HEK293 (cell line): ENCODE data around the gene IGLL1.

Experiments used
- CTCF ChIA-PET: fragments of 350-600 bp; formaldehyde crosslinking; extraction: SDS; loops from one replicate; lab custom pipeline; 2021; ENCODE audit warnings: antibody characterized with exemption; lab: Yijun Ruan, JAX
- POLR2A ChIA-PET: fragments of 300-600 bp; formaldehyde crosslinking; extraction: SDS; loops from one replicate; lab custom pipeline; 2020; ENCODE audit warnings: antibody characterized with exemption, inconsistent platforms; lab: Yijun Ruan, JAX
- H3K27ac ChIP-seq: fragments of 200-500 bp; sonication (Bioruptor generic); 2 replicates; pipeline ENCODE4 v1.5.1; 2014; ENCODE audit warnings: low read depth, low read length, control low read depth, inconsistent platforms; ENCODE audit errors: extremely low read depth
- H3K36me3 ChIP-seq, 2 experiments: fragments of 200-500 bp in 1 of 2; sonication (Bioruptor generic) in 1 of 2; 1 replicate in 1 of 2; 2 replicates in 1 of 2; pipeline ENCODE4 v1.5.1; 2014 to 2017; ENCODE audit warnings: inconsistent platforms in 2 of 2, low read length in 2 of 2; ENCODE audit not compliant: control insufficient read depth in 2 of 2, insufficient read depth in 1 of 2
- H3K4me1 ChIP-seq: fragments of 200-500 bp; sonication (Bioruptor generic); 2 replicates; pipeline ENCODE4 v1.5.1; 2014; ENCODE audit warnings: mild to moderate bottlenecking, low read length, inconsistent platforms; ENCODE audit not compliant: control insufficient read depth, insufficient read depth
- H3K4me3 ChIP-seq: 2 replicates; pipeline ENCODE4 v1.5.1; 2011; ENCODE audit warnings: low read depth, mild to moderate bottlenecking, control low read depth, low read length, moderate library complexity
- H3K9me3 ChIP-seq: fragments of 200-500 bp; sonication (Bioruptor generic); 2 replicates; pipeline ENCODE4 v1.5.1; 2014; ENCODE audit warnings: low read depth, low read length, inconsistent platforms; ENCODE audit not compliant: control insufficient read depth, insufficient read depth
- EGR2 ChIP-seq: fragments of 450-650 bp; formaldehyde crosslinking; IDR thresholded peaks from 2 replicates; pipeline ENCODE4 v1.5.1; 2016; ENCODE audit warnings: low read depth, missing biosample characterization, missing genetic modification characterization
- GLI2 ChIP-seq: fragments of 450-650 bp; formaldehyde crosslinking; IDR thresholded peaks from 2 replicates; pipeline ENCODE4; 2017; ENCODE audit warnings: missing biosample characterization, missing genetic modification characterization, low read depth, borderline replicate concordance
- REPIN1 ChIP-seq: fragments of 450-650 bp; formaldehyde crosslinking; IDR thresholded peaks from 2 replicates; pipeline ENCODE4 v1.5.1; 2017; ENCODE audit warnings: missing biosample characterization, missing genetic modification characterization, low read depth
- SALL2 ChIP-seq: fragments of 450-650 bp; formaldehyde crosslinking; IDR thresholded peaks from 2 replicates; pipeline ENCODE4 v1.5.0; 2017; ENCODE audit warnings: missing biosample characterization, mild to moderate bottlenecking, missing genetic modification characterization, borderline replicate concordance
- YY2 ChIP-seq: fragments of 450-650 bp; formaldehyde crosslinking; IDR thresholded peaks from 2 replicates; pipeline ENCODE4 v1.5.1; 2016; ENCODE audit warnings: missing biosample characterization, missing genetic modification characterization
- ZBTB17 ChIP-seq: fragments of 450-650 bp; formaldehyde crosslinking; IDR thresholded peaks from 2 replicates; pipeline ENCODE4 v1.5.1; 2016; ENCODE audit warnings: missing biosample characterization, missing genetic modification characterization
- ZBTB20 ChIP-seq: fragments of 450-650 bp; formaldehyde crosslinking; IDR thresholded peaks from 2 replicates; pipeline ENCODE4 v1.5.1; 2016; ENCODE audit warnings: missing biosample characterization, missing genetic modification characterization
- ZFHX2 ChIP-seq: fragments of 450-650 bp; formaldehyde crosslinking; conservative IDR thresholded peaks from 2 replicates; pipeline ENCODE4 v1.5.1; 2016; ENCODE audit warnings: missing biosample characterization, missing genetic modification characterization
- ZFP3 ChIP-seq: fragments of 450-650 bp; formaldehyde crosslinking; IDR thresholded peaks from 2 replicates; pipeline ENCODE4 v1.5.1; 2016; ENCODE audit warnings: low read depth, missing biosample characterization, missing genetic modification characterization
- ZNF121 ChIP-seq: fragments of 450-650 bp; formaldehyde crosslinking; IDR thresholded peaks from 2 replicates; pipeline ENCODE4 v1.5.1; 2016; ENCODE audit warnings: missing biosample characterization, missing genetic modification characterization
- ZNF148 ChIP-seq: fragments of 450-650 bp; formaldehyde crosslinking; IDR thresholded peaks from 2 replicates; pipeline ENCODE4 v1.5.0; 2017; ENCODE audit warnings: missing biosample characterization, missing genetic modification characterization, borderline replicate concordance
- ZNF214 ChIP-seq: fragments of 450-650 bp; formaldehyde crosslinking; IDR thresholded peaks from 2 replicates; pipeline ENCODE4 v1.5.1; 2017; ENCODE audit warnings: missing biosample characterization, mild to moderate bottlenecking, missing genetic modification characterization, borderline replicate concordance
- ZNF248 ChIP-seq: fragments of 450-650 bp; formaldehyde crosslinking; IDR thresholded peaks from 2 replicates; pipeline ENCODE4 v1.5.1; 2017; ENCODE audit warnings: missing biosample characterization, missing genetic modification characterization
- ZNF366 ChIP-seq: fragments of 450-650 bp; formaldehyde crosslinking; conservative IDR thresholded peaks from 2 replicates; pipeline ENCODE4 v1.5.1; 2016; ENCODE audit warnings: missing biosample characterization, missing genetic modification characterization
- ZNF473 ChIP-seq: fragments of 450-650 bp; formaldehyde crosslinking; IDR thresholded peaks from 2 replicates; pipeline ENCODE4 v1.5.1; 2017; ENCODE audit warnings: missing biosample characterization, missing genetic modification characterization
- ZNF707 ChIP-seq: fragments of 450-650 bp; formaldehyde crosslinking; IDR thresholded peaks from 2 replicates; pipeline ENCODE4 v1.5.1; 2016; ENCODE audit warnings: missing biosample characterization, missing genetic modification characterization
- ZNF76 ChIP-seq: fragments of 450-650 bp; formaldehyde crosslinking; IDR thresholded peaks from 2 replicates; pipeline ENCODE4; 2016; ENCODE audit warnings: low read depth, missing biosample characterization, missing genetic modification characterization, borderline replicate concordance
- ZNF792 ChIP-seq: fragments of 450-650 bp; formaldehyde crosslinking; IDR thresholded peaks from 2 replicates; pipeline ENCODE4 v1.5.1; 2016; ENCODE audit warnings: missing biosample characterization, missing genetic modification characterization
- ZNF830 ChIP-seq: fragments of 450-650 bp; IDR thresholded peaks from 2 replicates; pipeline ENCODE4 v1.5.0; 2018; ENCODE audit warnings: missing biosample characterization, missing genetic modification characterization, low read depth, mild to moderate bottlenecking, moderate library complexity
- ZNF837 ChIP-seq: fragments of 450-650 bp; formaldehyde crosslinking; IDR thresholded peaks from 2 replicates; pipeline ENCODE4 v1.5.1; 2016; ENCODE audit warnings: missing biosample characterization, missing genetic modification characterization
- TF ChIP-seq, protein P1 (sequence below): fragments of 450-650 bp; formaldehyde crosslinking; IDR thresholded peaks from 2 replicates; pipeline ENCODE4 v1.5.1; 2016; ENCODE audit warnings: missing biosample characterization, missing genetic modification characterization

IGLL1 gene

DNA sequence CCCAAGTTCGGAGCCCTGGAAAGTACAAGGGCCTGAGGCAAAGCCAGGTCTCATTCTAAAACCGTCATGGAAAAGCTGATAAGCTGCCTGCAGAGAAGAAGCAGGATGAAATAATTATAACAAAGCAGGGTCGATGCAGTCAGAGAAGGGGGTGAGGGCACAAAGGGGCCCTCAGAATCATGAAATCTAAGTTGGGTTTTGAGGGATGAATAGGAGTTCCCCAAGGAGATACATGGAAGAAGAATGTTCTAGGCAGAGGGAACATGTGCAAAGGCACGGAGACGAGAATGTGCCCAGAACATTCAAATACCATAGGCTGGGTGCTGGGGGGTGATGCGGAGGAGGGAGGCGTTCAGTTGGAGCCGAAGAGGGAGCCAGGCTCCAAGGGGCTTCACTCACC, 25.0 kb downstream of the IGLL1 start:
- TF ChIP-seq ZNF473 (tag by site-specific recombination) (no peak), ZBTB20 (tag by site-specific recombination) (no peak), ZNF121 (no peak), ZFP3 (peak; percentile 86)
- no peaks in the 10 kb centered on the region for H3K9me3 ChIP-seq
- H3K27ac ChIP-seq: no peak overlapping the region
- H3K4me3 ChIP-seq: no peak overlapping the region
- ChIA-PET CTCF (interaction anchor here (1.3 kb wide), 1 partner anchor 36 kb away, joined by 5 read pairs; no protein-coding TSS in a partner anchor), POLR2A (no interaction called here)
- no peaks in the 10 kb centered on the region for H3K36me3 ChIP-seq
- no peaks in the 10 kb centered on the region for H3K4me1 ChIP-seq

DNA sequence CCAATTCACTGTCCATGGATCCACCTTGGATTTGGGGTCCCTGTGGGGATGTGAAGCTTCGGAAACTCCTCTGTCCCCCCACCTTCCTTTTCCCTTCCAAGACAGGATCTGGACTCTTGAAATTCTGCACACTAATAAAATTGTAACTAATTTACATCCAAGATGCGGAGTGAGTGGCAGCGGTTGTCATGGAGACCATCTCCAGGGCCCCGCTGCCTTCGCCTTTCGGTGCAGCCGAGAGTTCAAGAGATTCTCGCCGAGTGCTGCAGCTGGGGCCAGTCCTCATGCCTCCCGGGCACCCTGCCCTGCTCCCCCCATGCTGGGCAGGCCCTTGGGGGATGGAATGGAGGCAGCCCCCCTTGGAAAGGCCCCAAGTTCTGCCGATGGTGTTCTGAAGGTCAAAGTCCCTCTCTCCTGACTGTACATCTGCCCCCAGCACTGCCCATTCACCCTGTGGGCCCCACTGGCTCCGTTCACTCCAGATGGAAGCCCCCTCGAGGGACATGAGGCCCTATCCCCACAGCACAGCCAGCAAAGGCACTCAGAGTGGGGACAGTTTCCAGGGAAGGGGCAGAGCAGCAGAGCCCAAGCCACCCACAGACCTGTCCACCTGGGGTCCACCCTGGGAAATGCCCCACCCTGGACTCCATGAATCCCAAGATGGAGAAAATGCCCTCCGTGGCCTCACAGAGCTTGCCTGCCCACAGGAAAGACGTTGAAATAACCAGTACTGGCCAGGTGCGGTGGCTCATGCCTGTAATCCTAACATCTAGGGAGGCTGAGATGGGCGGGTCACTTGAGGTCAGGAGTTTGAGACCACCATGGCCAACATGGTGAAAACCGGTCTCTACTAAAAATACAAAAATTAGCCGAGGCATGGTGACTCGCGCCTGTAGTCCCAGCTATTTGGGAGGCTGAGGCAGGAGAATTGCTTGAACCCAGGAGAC, 25.9 kb downstream of the IGLL1 start:
- ChIA-PET POLR2A (no interaction called here), CTCF (interaction anchor here (1.3 kb wide), 1 partner anchor 37 kb away, joined by 5 read pairs; no protein-coding TSS in a partner anchor)
- TF ChIP-seq ZNF148 (tag by site-specific recombination): no peak
- no peak for TF ChIP-seq REPIN1
- Histone ChIP-seq H3K36me3 (no peaks in the 10 kb centered on the region), H3K4me1 (no peaks in the 10 kb centered on the region), H3K27ac (no peak overlapping the region), H3K9me3 (no peaks in the 10 kb centered on the region), H3K4me3 (no peak overlapping the region)

- ChIA-PET CTCF (interaction anchor here (0.7 kb wide), 1 partner anchor 296 kb away, joined by 3 read pairs; no protein-coding TSS in a partner anchor), POLR2A (no interaction called here)
- no peak overlapping the region for H3K27ac ChIP-seq
- no peaks in the 10 kb centered on the region for H3K9me3 ChIP-seq
- no peak overlapping the region for H3K4me3 ChIP-seq
- TF ChIP-seq ZFHX2 (tag by site-specific recombination) (no peak), SALL2 (tag by site-specific recombination) (no peak), ZNF214 (tag by site-specific recombination) (no peak)
- no peaks in the 10 kb centered on the region for H3K36me3 ChIP-seq
- H3K4me1 ChIP-seq: no peaks in the 10 kb centered on the region
Observed at GRCh38 chr22:23553438-23553837, 26.7 kb downstream of the IGLL1 start.

GRCh38 chr22:23552573-23552972, 27.5 kb downstream of the IGLL1 start:
- CTCF ChIA-PET: no interaction called here
- Histone ChIP-seq H3K4me1 (no peaks in the 10 kb centered on the region), H3K27ac (no peak overlapping the region), H3K36me3 (no peaks in the 10 kb centered on the region)
- POLR2A ChIA-PET: no interaction called here
- TF ChIP-seq SALL2 (tag by site-specific recombination): 0 out of 2 replicates have a peak, but pooled peaks have one; percentile 5
- peak; percentile 100 for TF ChIP-seq ZBTB17 (tag by site-specific recombination)
- TF ChIP-seq YY2 (tag by site-specific recombination): 0 out of 2 replicates have a peak, but pooled peaks have one; percentile 22
- TF ChIP-seq ZNF707 (tag by site-specific recombination): 0 out of 2 replicates have a peak, but pooled peaks have one; percentile 8
- no peak for TF ChIP-seq EGR2 (tag by site-specific recombination)
- peak; percentile 88 for TF ChIP-seq ZNF366 (tag by site-specific recombination)
- no peak for TF ChIP-seq ZNF837
- TF ChIP-seq, protein P1, sequence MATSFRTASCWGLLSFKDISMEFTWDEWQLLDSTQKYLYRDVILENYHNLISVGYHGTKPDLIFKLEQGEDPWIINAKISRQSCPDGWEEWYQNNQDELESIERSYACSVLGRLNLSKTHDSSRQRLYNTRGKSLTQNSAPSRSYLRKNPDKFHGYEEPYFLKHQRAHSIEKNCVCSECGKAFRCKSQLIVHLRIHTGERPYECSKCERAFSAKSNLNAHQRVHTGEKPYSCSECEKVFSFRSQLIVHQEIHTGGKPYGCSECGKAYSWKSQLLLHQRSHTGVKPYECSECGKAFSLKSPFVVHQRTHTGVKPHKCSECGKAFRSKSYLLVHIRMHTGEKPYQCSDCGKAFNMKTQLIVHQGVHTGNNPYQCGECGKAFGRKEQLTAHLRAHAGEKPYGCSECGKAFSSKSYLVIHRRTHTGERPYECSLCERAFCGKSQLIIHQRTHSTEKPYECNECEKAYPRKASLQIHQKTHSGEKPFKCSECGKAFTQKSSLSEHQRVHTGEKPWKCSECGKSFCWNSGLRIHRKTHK (tag by site-specific recombination): no peak
- no peak for TF ChIP-seq ZNF76 (tag by site-specific recombination)
- TF ChIP-seq ZNF792: no peak
- no peak for TF ChIP-seq GLI2
- 0 out of 2 replicates have a peak, but pooled peaks have one; percentile 23 for TF ChIP-seq ZNF248 (tag by site-specific recombination)
- TF ChIP-seq ZNF830 (tag by site-specific recombination): no peak
- TF ChIP-seq, all 188 proteins: peak for 6
- Histone ChIP-seq H3K4me3 (no peak overlapping the region), H3K9me3 (no peaks in the 10 kb centered on the region)
